Measurements from ENCODE around the gene RASSF5. TPM values are rescaled to one million over a fixed set of nuclear protein-coding genes. Genes with fewer than 3 reads are reported as not detected.

The RASSF5 gene
- total and polyA plus RNA-seq, 2 experiments from 2014 or later: 1.6 to 2.0 TPM

DNA sequence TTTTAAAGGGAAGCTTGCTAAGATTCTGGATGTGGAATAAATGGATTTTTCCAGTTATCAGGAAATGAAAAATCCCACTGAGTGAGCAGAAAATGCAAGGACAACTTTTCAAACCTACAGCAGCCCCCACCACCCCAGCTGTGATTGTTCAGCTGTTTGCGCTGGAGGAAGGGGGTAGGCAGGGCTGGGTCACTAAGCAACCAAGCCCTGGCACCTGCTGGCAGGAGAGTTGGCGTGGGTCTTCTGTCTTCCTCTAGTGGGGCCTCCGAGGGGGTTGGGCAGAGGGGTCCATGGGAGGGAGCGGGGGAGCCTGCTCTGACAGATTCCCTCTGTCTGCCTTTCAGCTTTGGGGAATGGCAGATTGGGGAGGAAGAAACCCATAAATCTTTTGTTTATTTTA, 59.7 kb downstream of the RASSF5 start:
- H2AFZ ChIP-seq: no peak overlapping the region
- H3K36me3 ChIP-seq (replicated peaks; ENCODE audit: insufficient read depth, low read depth): no peaks in the 10 kb centered on the region
- no peak overlapping the region for H3K27ac ChIP-seq
- H3K79me2 ChIP-seq: no peaks in the 10 kb centered on the region
- no peak for DNase-seq (ENCODE audit: low spot score)
- no peaks in the 10 kb centered on the region for H3K27me3 ChIP-seq
- H3K4me2 ChIP-seq: no peak overlapping the region
- WGBS (ENCODE audit: low lambda C conversion rate, missing lambda C conversion rate): 75% methylated on average over 4 of the region's 4 CpGs
- H3K4me1 ChIP-seq (ENCODE audit: insufficient read depth): no peaks in the 10 kb centered on the region
- TF ChIP-seq, protein P1, sequence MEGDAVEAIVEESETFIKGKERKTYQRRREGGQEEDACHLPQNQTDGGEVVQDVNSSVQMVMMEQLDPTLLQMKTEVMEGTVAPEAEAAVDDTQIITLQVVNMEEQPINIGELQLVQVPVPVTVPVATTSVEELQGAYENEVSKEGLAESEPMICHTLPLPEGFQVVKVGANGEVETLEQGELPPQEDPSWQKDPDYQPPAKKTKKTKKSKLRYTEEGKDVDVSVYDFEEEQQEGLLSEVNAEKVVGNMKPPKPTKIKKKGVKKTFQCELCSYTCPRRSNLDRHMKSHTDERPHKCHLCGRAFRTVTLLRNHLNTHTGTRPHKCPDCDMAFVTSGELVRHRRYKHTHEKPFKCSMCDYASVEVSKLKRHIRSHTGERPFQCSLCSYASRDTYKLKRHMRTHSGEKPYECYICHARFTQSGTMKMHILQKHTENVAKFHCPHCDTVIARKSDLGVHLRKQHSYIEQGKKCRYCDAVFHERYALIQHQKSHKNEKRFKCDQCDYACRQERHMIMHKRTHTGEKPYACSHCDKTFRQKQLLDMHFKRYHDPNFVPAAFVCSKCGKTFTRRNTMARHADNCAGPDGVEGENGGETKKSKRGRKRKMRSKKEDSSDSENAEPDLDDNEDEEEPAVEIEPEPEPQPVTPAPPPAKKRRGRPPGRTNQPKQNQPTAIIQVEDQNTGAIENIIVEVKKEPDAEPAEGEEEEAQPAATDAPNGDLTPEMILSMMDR (IDR thresholded peaks at IDR 0.05; ENCODE audit: poor library complexity): no peak
- no peak for TF ChIP-seq EZH2phosphoT487 (IDR thresholded peaks at IDR 0.05; ENCODE audit: low read depth, severe bottlenecking, unreplicated experiment)
- H3K9me3 ChIP-seq (ENCODE audit: low read depth): no peaks in the 10 kb centered on the region
- H4K20me1 ChIP-seq (ENCODE audit: insufficient read depth, poor library complexity, severe bottlenecking): no peaks in the 10 kb centered on the region
- no peaks in the 10 kb centered on the region for H3K9me2 ChIP-seq (replicated peaks; ENCODE audit: insufficient read depth)
- no peak overlapping the region for H3K4me3 ChIP-seq

DNA sequence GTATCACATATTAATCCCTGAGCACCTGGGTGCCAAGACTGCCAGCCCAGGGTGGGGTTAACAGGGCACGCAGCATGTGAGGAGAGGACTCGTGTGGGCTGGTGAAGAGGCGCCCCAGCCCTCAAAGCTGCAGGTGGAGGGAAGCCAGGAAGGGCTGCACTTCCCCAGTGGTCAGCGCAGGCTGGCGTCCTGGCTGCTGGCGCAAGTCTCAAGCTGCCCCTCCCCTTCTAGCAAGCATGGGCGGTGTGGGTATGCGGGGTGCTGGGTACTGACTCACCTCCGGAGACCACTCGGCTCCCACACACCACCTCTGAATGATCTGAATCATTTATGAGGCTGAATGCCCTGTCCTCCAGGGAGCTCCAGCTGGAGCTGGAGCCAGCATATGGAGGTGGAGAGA, 60.9 kb downstream of the RASSF5 start:
- Histone ChIP-seq H3K4me2 (no peak overlapping the region), H3K9me2 (replicated peaks; ENCODE audit: insufficient read depth) (no peaks in the 10 kb centered on the region), H3K79me2 (no peaks in the 10 kb centered on the region), H3K27ac (no peak overlapping the region), H4K20me1 (ENCODE audit: insufficient read depth, poor library complexity, severe bottlenecking) (no peaks in the 10 kb centered on the region), H3K4me1 (ENCODE audit: insufficient read depth) (no peaks in the 10 kb centered on the region), H3K27me3 (no peaks in the 10 kb centered on the region), H3K4me3 (no peak overlapping the region), H2AFZ (no peak overlapping the region), H3K36me3 (replicated peaks; ENCODE audit: insufficient read depth, low read depth) (no peaks in the 10 kb centered on the region), H3K9me3 (ENCODE audit: low read depth) (no peaks in the 10 kb centered on the region)
- WGBS (ENCODE audit: low lambda C conversion rate, missing lambda C conversion rate): 94% methylated on average over 10 of the region's 10 CpGs
- DNase-seq (ENCODE audit: low spot score): no peak
- TF ChIP-seq EZH2phosphoT487 (IDR thresholded peaks at IDR 0.05; ENCODE audit: low read depth, severe bottlenecking, unreplicated experiment): no peak
- TF ChIP-seq EZH2 (IDR thresholded peaks at IDR 0.05; ENCODE audit: borderline replicate concordance): no peak
- TF ChIP-seq, protein P1 (IDR thresholded peaks at IDR 0.05; ENCODE audit: poor library complexity): no peak

DNA sequence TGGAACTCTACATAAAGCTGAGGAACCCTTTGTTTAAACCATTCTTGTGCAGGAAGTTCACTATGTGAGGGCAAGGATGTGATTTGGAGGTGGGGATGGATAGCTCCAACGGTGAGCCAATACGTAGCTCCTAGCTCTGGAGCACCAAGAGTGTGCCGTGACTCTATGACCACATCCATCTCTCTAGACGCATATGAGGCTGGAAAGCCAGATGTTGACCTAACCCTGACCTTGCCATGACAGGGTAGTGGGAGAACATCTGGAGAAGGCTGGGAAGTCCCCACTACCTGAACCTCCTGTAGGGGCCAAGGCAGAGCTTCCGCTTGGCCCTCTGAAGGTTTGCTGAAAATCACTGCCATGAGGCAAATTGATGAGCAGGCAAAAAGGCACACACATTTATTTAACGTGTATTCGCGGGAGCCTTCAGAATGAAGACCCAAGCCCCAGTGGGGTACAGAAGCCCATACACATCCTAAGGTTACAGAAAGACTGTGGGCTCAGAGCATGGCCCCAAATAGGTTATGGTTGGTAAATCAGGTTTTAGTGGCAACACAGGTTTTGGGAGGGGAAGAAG, 61.5 kb downstream of the RASSF5 start:
- no peak for DNase-seq (ENCODE audit: low spot score)
- Histone ChIP-seq H2AFZ (no peak overlapping the region), H3K9me3 (ENCODE audit: low read depth) (no peaks in the 10 kb centered on the region), H3K4me2 (no peak overlapping the region), H3K9me2 (replicated peaks; ENCODE audit: insufficient read depth) (no peaks in the 10 kb centered on the region), H4K20me1 (ENCODE audit: insufficient read depth, poor library complexity, severe bottlenecking) (no peaks in the 10 kb centered on the region), H3K27ac (no peak overlapping the region), H3K27me3 (no peaks in the 10 kb centered on the region), H3K79me2 (no peaks in the 10 kb centered on the region), H3K36me3 (replicated peaks; ENCODE audit: insufficient read depth, low read depth) (no peaks in the 10 kb centered on the region), H3K4me3 (no peak overlapping the region), H3K4me1 (ENCODE audit: insufficient read depth) (no peaks in the 10 kb centered on the region)
- 90% methylated on average over 8 of the region's 8 CpGs for WGBS (ENCODE audit: low lambda C conversion rate, missing lambda C conversion rate)
- TF ChIP-seq, protein P1 (IDR thresholded peaks at IDR 0.05; ENCODE audit: poor library complexity): no peak
- TF ChIP-seq EZH2phosphoT487 (IDR thresholded peaks at IDR 0.05; ENCODE audit: low read depth, severe bottlenecking, unreplicated experiment) (no peak), EZH2 (IDR thresholded peaks at IDR 0.05; ENCODE audit: borderline replicate concordance) (no peak)

DNA sequence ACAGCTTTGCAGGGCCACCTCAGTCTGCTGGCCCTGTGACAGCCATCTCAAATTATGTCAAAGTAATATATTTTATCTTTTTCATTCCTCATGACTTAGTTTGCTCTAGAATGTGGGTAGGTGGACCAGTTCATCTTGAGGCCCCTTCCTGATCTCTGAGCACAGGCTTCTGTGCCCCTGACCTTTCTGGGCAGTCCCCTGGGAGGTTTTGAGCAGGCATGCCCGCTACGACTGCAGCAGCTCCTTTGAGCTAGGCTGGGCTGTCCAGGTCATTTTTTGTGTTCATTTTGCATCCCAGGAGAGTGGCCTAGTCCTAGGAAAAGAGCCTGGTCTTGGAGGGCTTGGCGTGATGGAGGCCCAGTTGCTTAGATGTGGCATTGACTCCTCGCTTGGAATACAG, 62.2 kb downstream of the RASSF5 start:
- TF ChIP-seq, protein P1 (IDR thresholded peaks at IDR 0.05; ENCODE audit: poor library complexity): no peak
- TF ChIP-seq EZH2phosphoT487 (IDR thresholded peaks at IDR 0.05; ENCODE audit: low read depth, severe bottlenecking, unreplicated experiment) (no peak), EZH2 (IDR thresholded peaks at IDR 0.05; ENCODE audit: borderline replicate concordance) (no peak)
- H2AFZ ChIP-seq: no peak overlapping the region
- H3K27ac ChIP-seq: no peak overlapping the region
- H3K9me3 ChIP-seq (ENCODE audit: low read depth): no peaks in the 10 kb centered on the region
- 94% methylated on average over 4 of the region's 4 CpGs for WGBS (ENCODE audit: low lambda C conversion rate, missing lambda C conversion rate)
- H3K27me3 ChIP-seq: no peaks in the 10 kb centered on the region
- H3K36me3 ChIP-seq (replicated peaks; ENCODE audit: insufficient read depth, low read depth): no peaks in the 10 kb centered on the region
- no peak overlapping the region for H3K4me2 ChIP-seq
- no peak overlapping the region for H3K4me3 ChIP-seq
- no peaks in the 10 kb centered on the region for H3K4me1 ChIP-seq (ENCODE audit: insufficient read depth)
- no peaks in the 10 kb centered on the region for H4K20me1 ChIP-seq (ENCODE audit: insufficient read depth, poor library complexity, severe bottlenecking)
- no peaks in the 10 kb centered on the region for H3K9me2 ChIP-seq (replicated peaks; ENCODE audit: insufficient read depth)
- no peaks in the 10 kb centered on the region for H3K79me2 ChIP-seq
- DNase-seq (ENCODE audit: low spot score): no peak

Measured in hepatocyte (in vitro differentiated cells).